GM21786 (cell line): ENCODE measurements around the gene CCDC141.
"Not testable (repeated sequence)": the region's sequence is repeated elsewhere in the genome, so short reads cannot be mapped to it uniquely, and the experiment has no call there.

Experiments used
- ATAC-seq: cut with Tn5 transposase; IDR thresholded peaks from one replicate; pipeline ENCODE4 v1.9.1; 2021; ENCODE audit not compliant: unreplicated experiment

The CCDC141 gene

GRCh38 chr2:179037807-179038206 lies 12.1 kb downstream of the CCDC141 start:
- peak; percentile 57 for ATAC-seq

GRCh38 chr2:179036353-179036905 lies 13.5 kb downstream of the CCDC141 start:
- no peak for ATAC-seq

- ATAC-seq = peak; percentile 98
Observed at GRCh38 chr2:179031731-179032408, 18.1 kb downstream of the CCDC141 start.

- no peak for ATAC-seq
Observed at GRCh38 chr2:179024445-179024844, 25.5 kb downstream of the CCDC141 start.

- no peak for ATAC-seq
Observed at GRCh38 chr2:179022685-179023084, 27.3 kb downstream of the CCDC141 start.

- ATAC-seq = peak; percentile 74
Observed at GRCh38 chr2:179021258-179021657, 28.7 kb downstream of the CCDC141 start.

GRCh38 chr2:179020156-179020750 lies 29.7 kb downstream of the CCDC141 start:
- ATAC-seq = peak; percentile 41

- ATAC-seq = no peak
Observed at GRCh38 chr2:179019260-179019659, 30.7 kb downstream of the CCDC141 start.

- ATAC-seq = no peak
Observed at GRCh38 chr2:179017773-179018357, 32.1 kb downstream of the CCDC141 start.

GRCh38 chr2:179014189-179014588 lies 35.7 kb downstream of the CCDC141 start:
- not testable (repeated sequence) for ATAC-seq

GRCh38 chr2:179005976-179006375 lies 44.0 kb downstream of the CCDC141 start:
- ATAC-seq = no peak

GRCh38 chr2:178999476-178999875 lies 50.5 kb downstream of the CCDC141 start:
- ATAC-seq = no peak

- ATAC-seq = no peak
Observed at GRCh38 chr2:178998539-178998938, 51.4 kb downstream of the CCDC141 start.

- ATAC-seq = no peak
Observed at GRCh38 chr2:178997477-178997876, 52.5 kb downstream of the CCDC141 start.

GRCh38 chr2:178997067-178997466 lies 52.9 kb downstream of the CCDC141 start:
- ATAC-seq = no peak

- ATAC-seq = no peak
Observed at GRCh38 chr2:178994264-178994663, 55.7 kb downstream of the CCDC141 start.

GRCh38 chr2:178993788-178994187 lies 56.1 kb downstream of the CCDC141 start:
- ATAC-seq = no peak

GRCh38 chr2:178992719-178993118 lies 57.2 kb downstream of the CCDC141 start:
- ATAC-seq = not testable (repeated sequence)

- peak; percentile 91 for ATAC-seq
Observed at GRCh38 chr2:178990533-178991241, 59.2 kb downstream of the CCDC141 start.

- ATAC-seq = not testable (repeated sequence)
Observed at GRCh38 chr2:178989424-178989823, 60.5 kb downstream of the CCDC141 start.

- not testable (repeated sequence) for ATAC-seq
Observed at GRCh38 chr2:178982652-178983051, 67.3 kb downstream of the CCDC141 start.
